Measurements from ENCODE around the gene COL15A1. TPM values are rescaled to one million over a fixed set of nuclear protein-coding genes. Genes with fewer than 3 reads are reported as not detected.
"Not testable (repeated sequence)": the region's sequence is repeated elsewhere in the genome, so short reads cannot be mapped to it uniquely, and the experiment has no call there.

Gene COL15A1
- total and polyA plus RNA-seq, 2 of the 8 experiments (the other 6 are each of a cell fraction or from before 2014, with no cell fraction given) = 0.12 to 0.15 TPM

- TF ChIP-seq MAX (IDR thresholded peaks at IDR 0.05) = no peak
Measured at GRCh38 chr9:98911042-98911441, 32.7 kb upstream of the COL15A1 start (continued).

GRCh38 chr9:98911738-98912137 lies 32.0 kb upstream of the COL15A1 start:
- DNase-seq (ENCODE audit: low read depth in 1 of 2, low spot score in 2 of 2); H3K4me3 ChIP-seq (ENCODE audit: extremely low read depth in 1 of 4, insufficient read depth in 2 of 4, low read depth in 3 of 4, low read length in 4 of 4); H4K91ac ChIP-seq (replicated peaks; ENCODE audit: insufficient read length, low read length); H4K20me1 ChIP-seq (replicated peaks in 1 of 2; ENCODE audit: control insufficient read depth in 1 of 2, insufficient read depth in 2 of 2, low read length in 2 of 2); H4K8ac ChIP-seq (ENCODE audit: extremely low read depth, insufficient read depth, low read length); H3K9ac ChIP-seq (replicated peaks in 1 of 4; ENCODE audit: extremely low read depth in 1 of 4, low read depth in 3 of 4, low read length in 3 of 4); H2AK5ac ChIP-seq (ENCODE audit: low read depth, low read length); H3K27me3 ChIP-seq (replicated peaks in 1 of 4; ENCODE audit: control insufficient read depth in 3 of 4, extremely low read depth in 1 of 4, insufficient read depth in 3 of 4, low read length in 3 of 4); POLR2A ChIA-PET (ENCODE audit: partially characterized antibody); H2BK120ac ChIP-seq (replicated peaks; ENCODE audit: low read depth, low read length); H2AFZ ChIP-seq (ENCODE audit: low read length); H3K9me3 ChIP-seq (ENCODE audit: insufficient read depth in 2 of 2, low read depth in 1 of 2, low read length in 1 of 2); H2BK15ac ChIP-seq (ENCODE audit: low read length); H3K4me2 ChIP-seq (ENCODE audit: insufficient read depth in 1 of 2, low read depth in 2 of 2, low read length in 2 of 2); H3K23me2 ChIP-seq (ENCODE audit: low read depth, low read length); H3K4me1 ChIP-seq (replicated peaks in 1 of 4; ENCODE audit: control insufficient read depth in 3 of 4, insufficient read depth in 4 of 4, low read length in 3 of 4); H3K36me3 ChIP-seq (ENCODE audit: control insufficient read depth in 2 of 4, insufficient read depth in 4 of 4, low read length in 3 of 4); H3K56ac ChIP-seq (replicated peaks; ENCODE audit: insufficient read length, low read depth, low read length); H3K18ac ChIP-seq (ENCODE audit: extremely low read depth, low read length); H3K23ac ChIP-seq (ENCODE audit: insufficient read length); H2BK5ac ChIP-seq (ENCODE audit: low read depth, low read length); H2BK12ac ChIP-seq (ENCODE audit: low read depth, low read length); H3K14ac ChIP-seq (ENCODE audit: insufficient read length); FAIRE-seq; H3K27ac ChIP-seq (ENCODE audit: low read depth, low read length); H3K79me2 ChIP-seq (ENCODE audit: control insufficient read depth in 1 of 2, insufficient read depth in 2 of 2, low read length in 2 of 2); H3K4ac ChIP-seq (replicated peaks; ENCODE audit: insufficient read length, low read depth, low read length); H4K5ac ChIP-seq (ENCODE audit: insufficient read length, low read depth, low read length); H3K79me1 ChIP-seq (ENCODE audit: low read depth, low read length); H2BK20ac ChIP-seq (ENCODE audit: low read length): not testable (repeated sequence)
- 84% methylated on average over 6 of the region's 6 CpGs; no CpG with 5 or more reads in 1 of the 2 experiments for WGBS, 2 experiments (ENCODE audit: extremely low coverage in 1 of 2, insufficient coverage in 1 of 2, insufficient read length in 1 of 2, insufficient replicate concordance in 2 of 2, low coverage in 1 of 2, low lambda C conversion rate in 2 of 2, missing lambda C conversion rate in 1 of 2)
- CTCF ChIA-PET (ENCODE audit: partially characterized antibody) = interaction anchor here (0.6 to 1.8 kb wide), 3 partner anchors 13 to 86 kb away, joined by 4 to 8 read pairs (median 4); no protein-coding TSS in a partner anchor

Data from H1 (cell line).